Measurements from ENCODE around the gene AGER.

DNA sequence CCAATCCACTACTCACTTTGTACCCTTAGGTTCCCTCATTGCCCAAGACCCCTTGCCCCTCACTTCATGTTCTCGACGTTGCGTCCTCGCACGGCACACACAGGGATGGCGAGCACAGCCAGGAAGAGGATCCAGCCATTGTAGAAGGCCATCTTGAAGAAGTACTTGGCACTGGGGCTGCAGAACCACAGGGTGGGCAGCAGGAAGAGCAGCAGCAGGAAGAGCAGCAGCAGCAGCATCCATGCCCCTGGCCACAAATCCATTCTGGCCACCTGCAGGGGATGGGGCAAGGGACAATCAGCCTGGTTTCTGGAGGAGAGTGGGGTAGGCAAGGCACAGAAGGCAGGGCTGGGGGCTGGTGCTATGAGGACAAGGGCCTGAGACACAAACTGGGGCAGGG, 12.8 kb downstream of the AGER start:
- TF ChIP-seq, protein P1, sequence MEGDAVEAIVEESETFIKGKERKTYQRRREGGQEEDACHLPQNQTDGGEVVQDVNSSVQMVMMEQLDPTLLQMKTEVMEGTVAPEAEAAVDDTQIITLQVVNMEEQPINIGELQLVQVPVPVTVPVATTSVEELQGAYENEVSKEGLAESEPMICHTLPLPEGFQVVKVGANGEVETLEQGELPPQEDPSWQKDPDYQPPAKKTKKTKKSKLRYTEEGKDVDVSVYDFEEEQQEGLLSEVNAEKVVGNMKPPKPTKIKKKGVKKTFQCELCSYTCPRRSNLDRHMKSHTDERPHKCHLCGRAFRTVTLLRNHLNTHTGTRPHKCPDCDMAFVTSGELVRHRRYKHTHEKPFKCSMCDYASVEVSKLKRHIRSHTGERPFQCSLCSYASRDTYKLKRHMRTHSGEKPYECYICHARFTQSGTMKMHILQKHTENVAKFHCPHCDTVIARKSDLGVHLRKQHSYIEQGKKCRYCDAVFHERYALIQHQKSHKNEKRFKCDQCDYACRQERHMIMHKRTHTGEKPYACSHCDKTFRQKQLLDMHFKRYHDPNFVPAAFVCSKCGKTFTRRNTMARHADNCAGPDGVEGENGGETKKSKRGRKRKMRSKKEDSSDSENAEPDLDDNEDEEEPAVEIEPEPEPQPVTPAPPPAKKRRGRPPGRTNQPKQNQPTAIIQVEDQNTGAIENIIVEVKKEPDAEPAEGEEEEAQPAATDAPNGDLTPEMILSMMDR (IDR thresholded peaks at IDR 0.05) = no peak
- TF ChIP-seq EZH2 (IDR thresholded peaks at IDR 0.05) (no peak), EZH2phosphoT487 (IDR thresholded peaks at IDR 0.05) (no peak)
